ENCODE measurements around the gene RAB37. TPM values are rescaled to one million over a fixed set of nuclear protein-coding genes. Genes with fewer than 3 reads are reported as not detected.

The RAB37 gene
- total RNA-seq, 1 experiment from 2014 or later, result 2.5 TPM

DNA sequence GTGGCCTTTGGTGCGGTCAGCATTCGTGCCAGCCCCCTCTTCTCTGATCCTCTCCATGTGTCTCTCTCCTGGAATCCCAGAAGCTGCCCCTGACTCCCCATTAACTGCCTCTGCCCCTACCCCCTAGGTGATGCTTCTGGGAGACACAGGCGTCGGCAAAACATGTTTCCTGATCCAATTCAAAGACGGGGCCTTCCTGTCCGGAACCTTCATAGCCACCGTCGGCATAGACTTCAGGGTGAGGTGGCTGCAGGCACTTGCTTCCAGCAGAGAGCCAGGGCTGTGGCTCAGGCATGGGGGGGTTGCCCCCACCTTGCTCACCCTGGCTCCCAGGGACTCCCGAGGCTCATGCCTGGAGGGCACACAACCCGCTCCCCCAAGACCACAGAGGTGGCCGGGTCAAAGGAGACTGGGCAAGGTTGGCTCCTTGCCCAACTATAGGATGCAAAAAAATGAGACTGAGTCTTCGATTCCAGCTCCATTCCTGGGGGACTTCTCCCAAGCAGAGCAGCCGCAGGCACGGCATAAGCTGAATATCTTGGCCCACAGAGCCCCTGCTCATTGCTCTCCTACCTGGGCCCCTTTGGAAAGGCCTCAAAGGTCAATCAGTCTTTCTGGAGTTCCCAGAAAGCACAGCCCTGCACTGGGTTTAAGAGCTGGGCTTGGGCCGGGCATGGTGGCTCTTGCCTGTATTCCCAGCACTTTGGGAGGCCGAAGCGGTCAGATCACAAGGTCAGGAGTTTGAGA, 3.8 kb downstream of the RAB37 start:
- TF ChIP-seq, protein P1, sequence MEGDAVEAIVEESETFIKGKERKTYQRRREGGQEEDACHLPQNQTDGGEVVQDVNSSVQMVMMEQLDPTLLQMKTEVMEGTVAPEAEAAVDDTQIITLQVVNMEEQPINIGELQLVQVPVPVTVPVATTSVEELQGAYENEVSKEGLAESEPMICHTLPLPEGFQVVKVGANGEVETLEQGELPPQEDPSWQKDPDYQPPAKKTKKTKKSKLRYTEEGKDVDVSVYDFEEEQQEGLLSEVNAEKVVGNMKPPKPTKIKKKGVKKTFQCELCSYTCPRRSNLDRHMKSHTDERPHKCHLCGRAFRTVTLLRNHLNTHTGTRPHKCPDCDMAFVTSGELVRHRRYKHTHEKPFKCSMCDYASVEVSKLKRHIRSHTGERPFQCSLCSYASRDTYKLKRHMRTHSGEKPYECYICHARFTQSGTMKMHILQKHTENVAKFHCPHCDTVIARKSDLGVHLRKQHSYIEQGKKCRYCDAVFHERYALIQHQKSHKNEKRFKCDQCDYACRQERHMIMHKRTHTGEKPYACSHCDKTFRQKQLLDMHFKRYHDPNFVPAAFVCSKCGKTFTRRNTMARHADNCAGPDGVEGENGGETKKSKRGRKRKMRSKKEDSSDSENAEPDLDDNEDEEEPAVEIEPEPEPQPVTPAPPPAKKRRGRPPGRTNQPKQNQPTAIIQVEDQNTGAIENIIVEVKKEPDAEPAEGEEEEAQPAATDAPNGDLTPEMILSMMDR (conservative IDR thresholded peaks at IDR 0.05), result no peak
- Histone ChIP-seq H3K27me3 (ENCODE audit: insufficient read depth, low read length) (no peaks in the 10 kb centered on the region), H3K9ac (ENCODE audit: extremely low read depth, insufficient read length, low read length) (no peak overlapping the region), H4K20me1 (ENCODE audit: control insufficient read depth, insufficient read depth, insufficient read length) (no peaks in the 10 kb centered on the region), H3T11ph (ENCODE audit: low read length) (no peak overlapping the region), H3K9me3 (ENCODE audit: control insufficient read depth, low read depth, low read length) (no peaks in the 10 kb centered on the region), H3K18ac (ENCODE audit: insufficient read length, low read depth, low read length) (no peak overlapping the region), H2AK5ac (ENCODE audit: insufficient read length, low read length) (no peak overlapping the region), H3K56ac (ENCODE audit: insufficient read length, low read depth, low read length) (no peak overlapping the region), H3K14ac (ENCODE audit: insufficient read depth, low read length) (no peak overlapping the region), H2BK5ac (ENCODE audit: insufficient read length, low read length) (no peak overlapping the region), H3K4ac (ENCODE audit: low read depth, low read length) (no peak overlapping the region), H2BK15ac (ENCODE audit: low read depth, low read length) (no peak overlapping the region), H3K79me2 (ENCODE audit: insufficient read depth, low read length) (no peaks in the 10 kb centered on the region), H2BK120ac (ENCODE audit: low read depth, low read length, poor library complexity, severe bottlenecking) (no peak overlapping the region), H3K4me1 (ENCODE audit: insufficient read depth, low read length) (peaks cover 6% of the 10 kb centered on the region; the same call in 1 of the 2 replicates), H2AFZ (ENCODE audit: low read length) (no peak overlapping the region), H4K8ac (replicated peaks; ENCODE audit: insufficient read length, low read depth, low read length) (no peak overlapping the region), H3K23me2 (ENCODE audit: insufficient read length, low read depth, low read length, poor library complexity, severe bottlenecking) (peaks cover 9% of the 10 kb centered on the region), H2BK20ac (ENCODE audit: low read depth, low read length, poor library complexity, severe bottlenecking) (no peak overlapping the region), H3K79me1 (ENCODE audit: insufficient read depth, low read depth, low read length, poor library complexity, severe bottlenecking) (no peaks in the 10 kb centered on the region), H4K5ac (ENCODE audit: insufficient read length, low read depth, low read length) (no peak overlapping the region), H3K27ac (ENCODE audit: insufficient read length, low read depth, low read length) (no peak overlapping the region), H4K91ac (ENCODE audit: insufficient read length, low read depth, low read length) (no peak overlapping the region), H3K23ac (ENCODE audit: insufficient read length, low read depth, low read length) (no peak overlapping the region), H2BK12ac (ENCODE audit: insufficient read length, low read depth, low read length) (no peak overlapping the region), H3K4me2 (ENCODE audit: insufficient read depth, insufficient read length, low read length) (no peak overlapping the region)
- Mint-ChIP-seq H3K36me3 (ENCODE audit: insufficient read depth in 1 of 3, low read depth in 3 of 3) (no peaks in the 10 kb centered on the region; a peak in 1 of 7 replicates), H3K27ac (no peak overlapping the region), H3K4me1 (peaks cover 26 to 27% of the 10 kb centered on the region in 2 experiments), H3K27me3 (ENCODE audit: low read depth) (peaks cover 30% of the 10 kb centered on the region), H3K9me3 (no peaks in the 10 kb centered on the region; a peak in 1 of 5 replicates), H3K4me3 (no peak overlapping the region)
- WGBS (ENCODE audit: extremely low coverage, insufficient read length, low lambda C conversion rate), result no CpG with 5 or more reads among the region's 17 CpGs
- no peak for DNase-seq

Measured in H9 (cell line).